GM11168 (cell line): Measurements from ENCODE around the gene GORASP2.

Source experiments
- in situ Hi-C: fragments of 300-500 bp; cut with MboI; formaldehyde crosslinking; loops from one replicate; pipeline ENCODE4 v1.12.0; 2022; ENCODE audit warnings: low sequenced_read_pairs; ENCODE audit not compliant: unreplicated experiment

The GORASP2 gene

DNA sequence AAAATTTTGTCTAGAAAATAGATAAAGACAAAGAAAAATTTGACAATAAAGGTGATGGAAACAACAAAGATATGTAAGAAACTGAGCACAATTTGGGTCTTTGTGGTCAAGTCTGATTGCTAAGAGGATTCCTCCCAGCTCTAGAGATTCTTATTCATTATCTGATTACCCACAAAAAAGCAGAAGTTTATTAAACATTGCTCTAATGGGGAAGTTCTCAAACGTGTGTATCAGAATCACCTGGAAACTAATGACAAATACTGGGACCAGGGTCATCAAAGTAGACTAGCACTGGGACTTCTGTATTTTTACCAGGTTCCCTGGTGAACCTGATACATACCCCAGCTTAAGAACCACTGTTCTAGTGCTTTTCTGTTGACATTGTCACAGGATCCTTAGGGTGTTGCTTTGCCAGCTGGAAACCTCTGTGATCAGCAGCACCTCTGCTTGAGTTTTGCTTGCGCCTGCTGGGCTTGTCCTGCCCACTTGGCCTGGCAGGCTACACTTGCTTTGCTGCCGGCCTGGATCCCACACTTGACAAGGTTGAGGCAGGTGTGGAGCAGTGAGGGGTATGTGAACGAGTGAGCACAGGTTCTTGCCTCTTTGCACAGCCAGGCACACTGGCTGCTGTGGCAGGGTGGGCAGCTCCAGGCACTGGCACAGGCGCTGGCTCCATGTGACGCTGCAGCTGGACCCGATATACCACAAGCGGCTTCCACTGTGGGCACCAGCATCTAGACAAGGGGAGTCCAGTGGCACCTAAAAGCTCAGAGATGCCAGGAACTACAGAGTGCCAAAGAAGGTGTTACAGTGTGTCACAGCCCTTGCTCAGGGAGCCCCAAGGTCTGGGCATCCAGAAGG is 6.2 kb upstream of the GORASP2 start:
- in situ Hi-C loops: no loop called here

DNA sequence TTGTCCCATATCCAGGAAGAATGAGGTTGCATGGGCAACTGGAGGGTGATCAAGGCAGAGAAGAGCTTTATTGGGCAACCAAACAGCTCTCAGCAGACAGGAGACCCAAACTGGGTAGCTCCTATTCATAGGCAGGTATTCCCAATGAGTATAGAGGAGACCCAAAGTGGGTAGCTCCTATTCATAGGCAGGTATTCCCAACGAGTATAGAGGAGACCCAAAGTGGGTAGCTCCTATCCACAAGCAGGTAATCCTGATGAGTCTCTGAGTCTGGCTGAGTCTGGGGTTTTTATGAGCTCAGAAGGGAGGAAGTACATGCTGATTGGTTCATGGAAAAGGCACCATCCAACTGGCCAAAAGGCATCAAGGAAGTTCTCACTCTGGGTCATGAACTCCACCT is 5.3 kb upstream of the GORASP2 start:
- in situ Hi-C loops: no loop called here

GRCh38 chr2:170924969-170925368 is 4.1 kb upstream of the GORASP2 start:
- in situ Hi-C loops: no loop called here

GRCh38 chr2:170925923-170926322 is 3.1 kb upstream of the GORASP2 start:
- in situ Hi-C loops: no loop called here

DNA sequence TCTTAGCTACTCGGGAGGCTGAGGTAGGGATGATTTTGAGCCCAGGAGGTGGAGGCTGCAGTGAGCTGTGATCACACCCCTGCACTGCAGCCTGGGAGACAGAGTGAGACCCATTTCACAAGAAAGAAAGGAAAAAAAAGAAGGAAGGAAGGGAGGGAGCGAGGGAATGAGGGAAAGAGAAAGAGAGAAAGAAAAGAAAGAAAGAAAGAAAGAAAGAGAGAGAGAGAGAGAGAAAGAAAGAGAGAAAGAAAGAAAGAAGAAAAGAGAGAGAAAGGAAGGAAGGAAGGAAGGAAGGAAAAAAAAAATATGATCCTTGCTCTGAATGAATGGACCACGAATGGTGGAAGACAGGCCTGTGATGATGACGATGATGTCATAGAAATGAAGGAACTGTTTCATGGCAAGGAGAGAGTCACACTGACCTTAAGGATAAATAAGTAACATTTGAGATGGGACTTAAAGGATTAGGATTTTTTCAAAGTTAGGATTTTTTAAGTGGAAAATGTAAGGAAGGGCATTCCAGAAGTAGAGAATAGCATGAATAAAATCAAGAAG is 2.2 kb upstream of the GORASP2 start:
- in situ Hi-C loops: no loop called here

GRCh38 chr2:170928036-170928823 is 823 bp upstream of the GORASP2 start:
- in situ Hi-C loops: no loop called here

DNA sequence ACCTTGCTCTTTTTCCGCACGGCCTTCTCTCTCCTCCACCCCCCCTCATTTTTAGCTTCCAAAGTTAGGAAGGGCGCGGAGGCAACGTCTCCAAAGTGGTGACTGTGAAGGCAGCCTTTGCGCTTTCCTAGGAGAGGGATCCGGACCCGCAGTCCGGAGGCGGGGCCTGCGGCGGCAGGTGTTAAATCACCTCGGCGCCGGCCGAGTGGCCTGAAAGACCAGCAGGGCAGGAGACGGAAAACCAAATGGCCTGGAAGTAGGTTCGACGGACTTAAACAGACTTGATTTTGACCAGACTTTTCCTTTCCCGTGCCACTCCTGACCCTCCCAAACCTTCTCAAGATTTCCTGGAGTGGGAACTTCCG is 615 bp downstream of the GORASP2 start:
- in situ Hi-C loops: no loop called here

DNA sequence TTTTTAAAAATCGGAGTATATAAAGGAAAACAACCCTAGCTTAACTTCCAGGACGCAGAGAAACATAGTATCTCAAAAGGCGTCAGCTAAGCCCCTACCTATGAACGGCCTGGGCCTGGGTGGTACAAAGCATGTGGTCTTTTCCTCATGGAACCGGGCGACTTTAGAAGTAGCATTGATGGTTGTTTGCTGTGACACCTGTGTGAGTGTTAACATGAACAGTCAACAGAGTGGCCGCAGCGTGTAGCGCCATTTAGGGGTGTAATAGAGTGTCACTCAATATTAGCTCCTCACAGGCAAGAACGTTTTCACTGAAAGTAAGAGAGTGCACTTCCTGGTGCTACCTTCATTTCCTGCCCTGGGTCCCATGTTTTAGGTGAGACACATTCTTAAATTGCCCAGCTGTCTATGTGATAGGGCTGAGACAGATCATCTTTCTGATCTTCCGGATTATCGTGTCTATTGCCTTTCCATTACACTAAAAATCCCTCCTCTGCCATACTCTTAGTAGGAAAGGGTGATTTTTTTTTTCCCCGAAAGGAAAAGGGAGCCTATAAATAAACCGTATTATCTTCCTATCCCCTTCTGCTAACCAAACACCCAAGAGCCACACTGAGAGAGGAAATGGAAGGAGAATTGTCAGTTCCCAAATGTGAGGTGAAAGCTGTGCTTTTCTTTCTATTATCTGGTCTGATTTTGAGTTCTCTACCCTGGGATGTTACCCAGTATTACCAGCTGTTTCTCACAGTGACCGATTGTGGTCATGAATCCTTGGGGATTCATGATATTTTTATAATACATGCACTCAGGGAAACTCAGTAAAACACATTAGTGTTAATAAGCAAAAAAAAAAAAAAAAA is 1.3 kb downstream of the GORASP2 start:
- in situ Hi-C loops: no loop called here

GRCh38 chr2:170930991-170931266 is 1.9 kb downstream of the GORASP2 start:
- in situ Hi-C loops: no loop called here

GRCh38 chr2:170932166-170932565 is 3.1 kb downstream of the GORASP2 start:
- in situ Hi-C loops: no loop called here

DNA sequence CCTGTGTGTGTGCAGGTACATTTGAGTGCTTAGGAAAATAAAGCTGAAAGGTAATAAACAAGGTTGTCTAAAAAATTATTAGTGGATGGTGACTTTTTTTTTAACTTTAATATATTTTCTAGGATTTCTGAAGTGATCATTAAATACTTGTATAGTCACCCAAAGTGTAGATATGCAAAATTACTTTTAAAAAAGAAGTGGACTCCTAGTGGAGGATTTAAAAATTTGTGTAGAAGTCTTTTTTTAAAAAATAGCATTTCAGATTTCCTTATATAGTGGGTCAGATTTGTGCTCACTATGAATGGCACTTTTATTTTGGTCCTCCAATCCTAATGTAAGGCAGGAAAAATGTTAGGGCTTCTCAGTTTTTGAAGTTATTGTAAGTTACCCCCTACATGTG is 3.9 kb downstream of the GORASP2 start:
- in situ Hi-C loops: no loop called here

GRCh38 chr2:170937709-170938379 is 8.8 kb downstream of the GORASP2 start:
- in situ Hi-C loops: no loop called here

GRCh38 chr2:170940066-170940465 is 11.0 kb downstream of the GORASP2 start:
- in situ Hi-C loops: no loop called here

GRCh38 chr2:170942615-170943014 is 13.6 kb downstream of the GORASP2 start:
- in situ Hi-C loops: no loop called here

- in situ Hi-C loops: no loop called here
Measured at GRCh38 chr2:170943041-170943440, 14.0 kb downstream of the GORASP2 start.

GRCh38 chr2:170943596-170943995 is 14.5 kb downstream of the GORASP2 start:
- in situ Hi-C loops: no loop called here

DNA sequence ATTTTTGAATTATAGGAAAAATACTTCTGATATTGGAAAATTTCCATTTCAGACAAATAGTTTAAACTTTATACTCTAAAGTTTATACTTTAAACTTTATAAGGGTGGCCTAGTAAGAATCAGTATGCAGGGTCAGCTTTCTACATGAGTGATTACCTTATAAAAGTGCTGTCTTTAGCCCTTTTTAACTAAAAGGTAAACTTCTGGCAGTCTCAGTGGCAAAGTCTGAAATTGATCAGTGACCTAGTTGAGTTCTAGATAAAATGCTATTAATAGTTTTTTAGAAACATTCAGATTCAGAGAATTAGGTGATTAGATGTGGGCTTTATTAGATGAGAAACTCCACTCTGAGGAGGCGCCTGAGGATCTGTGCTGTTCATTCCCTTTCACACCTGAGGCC is 15.5 kb downstream of the GORASP2 start:
- in situ Hi-C loops: no loop called here

GRCh38 chr2:170949415-170949814 is 20.4 kb downstream of the GORASP2 start:
- in situ Hi-C loops: no loop called here

DNA sequence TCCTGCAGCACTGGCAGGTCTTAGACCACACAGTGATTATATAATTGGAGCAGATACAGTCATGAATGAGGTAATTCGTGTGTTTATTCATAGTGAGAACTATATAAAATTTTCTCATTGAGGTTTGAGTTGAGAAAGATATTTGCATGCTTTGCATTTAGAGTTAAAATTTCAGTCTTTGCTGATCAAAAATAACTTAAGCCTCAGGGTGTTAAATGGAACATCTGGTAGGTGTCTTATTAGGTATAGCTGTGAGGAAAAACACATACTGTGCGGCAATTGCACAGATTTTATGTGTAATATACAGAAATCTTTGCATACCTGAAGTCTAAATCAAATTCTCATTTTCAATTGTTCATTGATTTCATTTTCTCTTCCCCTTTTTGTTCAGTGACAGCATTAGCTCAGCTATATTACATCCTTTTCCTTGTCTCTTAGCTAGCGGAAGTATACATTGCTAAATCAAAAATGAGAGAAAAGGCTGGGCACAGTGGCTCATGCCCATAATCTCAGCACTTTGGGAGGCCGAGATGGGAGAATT is 21.2 kb downstream of the GORASP2 start:
- in situ Hi-C loops: no loop called here

- in situ Hi-C loops: no loop called here
Measured at GRCh38 chr2:170953941-170954340, 24.9 kb downstream of the GORASP2 start.
